HCT116 (cell line): ENCODE data around the gene RINT1. TPM values are rescaled to one million over a fixed set of nuclear protein-coding genes. Genes with fewer than 3 reads are reported as not detected.

Experiments
- ATAC-seq: fragments of 200-7000 bp; cut with Tn5 transposase; 2 replicates; pipeline ENCODE4 v1.9.1; 2020; ENCODE audit warnings: mild to moderate bottlenecking, moderate library complexity
- BruUV-seq: library from RNA; stranded (reverse); fragments of 400-500 nt; replicated peaks from 2 replicates; lab custom pipeline; 2021; lab: Mats Ljungman, UMichigan
- CTCF ChIA-PET: fragments of 300-600 bp; sonication (Branson Sonifier 250); formaldehyde crosslinking; loops from one replicate; lab custom pipeline; 2021; ENCODE audit warnings: antibody characterized with exemption; lab: Charles Lee
- POLR2A ChIA-PET: fragments of 300-600, 350-600 bp; sonication (Branson Sonifier 250); formaldehyde crosslinking; loops from one replicate; lab custom pipeline; 2021; ENCODE audit warnings: antibody characterized with exemption; lab: Charles Lee
- RAD21 ChIA-PET, 2 experiments: fragments of 300-600 bp; sonication (Branson Sonifier 250); formaldehyde crosslinking; loops; one replicate each; lab custom pipeline; 2023; ENCODE audit warnings: low total read pairs in 2 of 2; ENCODE audit not compliant: uncharacterized antibody in 2 of 2, unreplicated experiment in 2 of 2, low non-redundant PET in 1 of 2; lab: Charles Lee
- DNase-seq: peaks from one replicate; pipeline ENCODE4 v3.0.0-alpha.2; 2010; ENCODE audit warnings: low read depth, low spot score
- H2AFZ ChIP-seq: fragments of 200-600 bp; shearing (Covaris generic), sonication (generic); 2 replicates; pipeline ENCODE4 v1.6.1; 2017; ENCODE audit warnings: low read depth, mixed run types, mixed read lengths, antibody characterized with exemption, low read length; ENCODE audit not compliant: poor library complexity, severe bottlenecking
- H3K27ac ChIP-seq: 2 replicates; pipeline ENCODE4 v1.5.1; 2012; ENCODE audit warnings: low read depth, low read length
- H3K27me3 ChIP-seq: fragments of 200-600 bp; sonication (generic); 2 replicates; pipeline ENCODE4 v1.6.1; 2016; ENCODE audit warnings: mixed run types, low read length, mixed read lengths; ENCODE audit not compliant: insufficient read depth
- H3K36me3 ChIP-seq, 2 experiments: fragments of 200-500 bp in 1 of 2; fragments of 200-600 bp in 1 of 2; sonication (Bioruptor generic) in 1 of 2; sonication (generic) in 1 of 2; 2 replicates each; pipeline versions ENCODE4 v1.5.1 to v1.6.1; 2014 to 2016; ENCODE audit warnings: low read length in 2 of 2, inconsistent platforms in 1 of 2, mixed read lengths in 1 of 2, mixed run types in 1 of 2; ENCODE audit not compliant: insufficient read depth in 2 of 2, control insufficient read depth in 1 of 2
- H3K4me1 ChIP-seq, 2 experiments: fragments of 200-600 bp in 1 of 2; sonication (generic) in 1 of 2; 2 replicates each; pipeline versions ENCODE4 v1.5.1 to v1.6.1; 2012 to 2017; ENCODE audit warnings: low read length in 2 of 2, inconsistent platforms in 1 of 2, mild to moderate bottlenecking in 1 of 2, mixed read lengths in 1 of 2, mixed run types in 1 of 2, moderate library complexity in 1 of 2; ENCODE audit not compliant: insufficient read depth in 2 of 2, control insufficient read depth in 1 of 2
- H3K4me2 ChIP-seq: fragments of 200-600 bp; sonication (generic); 2 replicates; pipeline ENCODE4 v1.6.1; 2017; ENCODE audit warnings: mixed run types, low read length, mixed read lengths
- H3K4me3 ChIP-seq, 2 experiments: fragments of 200-600 bp in 1 of 2; sonication (generic) in 1 of 2; replicated peaks in 1 of 2; 2 replicates each; pipeline ENCODE4 v1.5.1; 2011 to 2016; ENCODE audit warnings: low read length in 2 of 2, control low read depth in 1 of 2, low read depth in 1 of 2, mild to moderate bottlenecking in 1 of 2, mixed read lengths in 1 of 2, mixed run types in 1 of 2
- H3K79me2 ChIP-seq: fragments of 200-600 bp; sonication (generic); 2 replicates; pipeline ENCODE4 v1.6.1; 2017; ENCODE audit warnings: mild to moderate bottlenecking, mixed run types, low read length, moderate library complexity, mixed read lengths; ENCODE audit not compliant: insufficient read depth
- H3K9ac ChIP-seq: fragments of 200-600 bp; sonication (generic); 2 replicates; pipeline ENCODE4 v1.6.1; 2016; ENCODE audit warnings: low read length, mixed read lengths
- H3K9me2 ChIP-seq: fragments of 200-600 bp; sonication (generic), shearing (Covaris generic); 2 replicates; pipeline ENCODE4 v1.6.1; 2017; ENCODE audit warnings: mixed run types, mild to moderate bottlenecking, moderate library complexity; ENCODE audit not compliant: insufficient read depth
- H3K9me3 ChIP-seq, 2 experiments: fragments of 200-500 bp in 1 of 2; fragments of 200-600 bp in 1 of 2; sonication (Bioruptor generic) in 1 of 2; sonication (generic) in 1 of 2; 2 replicates each; pipeline ENCODE4 v1.6.1; 2014 to 2017; ENCODE audit warnings: low read length in 2 of 2, mixed read lengths in 2 of 2, inconsistent platforms in 1 of 2, low read depth in 1 of 2, mild to moderate bottlenecking in 1 of 2, mixed run types in 1 of 2, moderate library complexity in 1 of 2; ENCODE audit not compliant: control insufficient read depth in 1 of 2, insufficient read depth in 1 of 2
- H4K20me1 ChIP-seq: fragments of 200-600 bp; sonication (generic), shearing (Covaris generic); 2 replicates; pipeline ENCODE4 v1.6.1; 2017; ENCODE audit warnings: mixed run types, mild to moderate bottlenecking, moderate library complexity; ENCODE audit not compliant: insufficient read depth
- POLR2A ChIP-seq: IDR thresholded peaks from 2 replicates; pipeline ENCODE4 v1.7.0; 2011; ENCODE audit warnings: borderline replicate concordance; ENCODE audit not compliant: insufficient read depth, insufficient read length; ENCODE audit errors: extremely low read depth
- intact Hi-C: fragments of 100-400 bp; cut with micrococcal nuclease; formaldehyde crosslinking; loops from 2 replicates; pipeline ENCODE4 v1.10.0; 2022
- total RNA-seq: library from RNA; stranded (reverse); gene quantifications from one replicate; pipeline ENCODE4 v1.2.1, GENCODE V29; 2021; ENCODE audit not compliant: unreplicated experiment
- TF ChIP-seq, protein P1 (sequence below): IDR thresholded peaks from 2 replicates; pipeline ENCODE4 v1.6.1; 2012

The RINT1 gene
- total RNA-seq, 1 experiment from 2014 or later, result 24.3 TPM

DNA sequence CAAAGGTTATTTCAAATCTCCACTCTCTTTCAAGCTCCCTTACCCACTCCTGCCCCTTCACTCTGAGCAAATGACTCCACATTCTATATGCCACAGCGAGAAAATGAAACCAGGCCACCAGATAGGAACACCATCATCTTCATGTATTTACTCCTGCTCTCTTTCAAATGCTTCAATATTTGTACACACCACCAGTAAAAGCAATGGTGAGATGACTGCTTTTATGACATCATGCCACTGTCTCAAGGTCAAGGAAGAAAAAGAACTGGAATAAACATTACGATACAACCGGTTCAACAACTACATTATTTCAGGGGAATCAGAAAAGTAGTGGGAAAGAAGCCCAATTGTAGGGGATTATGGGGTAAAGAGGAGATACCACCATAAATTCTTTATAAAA, 42.6 kb upstream of the RINT1 start:
- POLR2A ChIA-PET, result no interaction called here
- intact Hi-C loops, result loop anchor here (5.0 kb wide), 1 partner anchor 567 kb away; no protein-coding TSS in a partner anchor

DNA sequence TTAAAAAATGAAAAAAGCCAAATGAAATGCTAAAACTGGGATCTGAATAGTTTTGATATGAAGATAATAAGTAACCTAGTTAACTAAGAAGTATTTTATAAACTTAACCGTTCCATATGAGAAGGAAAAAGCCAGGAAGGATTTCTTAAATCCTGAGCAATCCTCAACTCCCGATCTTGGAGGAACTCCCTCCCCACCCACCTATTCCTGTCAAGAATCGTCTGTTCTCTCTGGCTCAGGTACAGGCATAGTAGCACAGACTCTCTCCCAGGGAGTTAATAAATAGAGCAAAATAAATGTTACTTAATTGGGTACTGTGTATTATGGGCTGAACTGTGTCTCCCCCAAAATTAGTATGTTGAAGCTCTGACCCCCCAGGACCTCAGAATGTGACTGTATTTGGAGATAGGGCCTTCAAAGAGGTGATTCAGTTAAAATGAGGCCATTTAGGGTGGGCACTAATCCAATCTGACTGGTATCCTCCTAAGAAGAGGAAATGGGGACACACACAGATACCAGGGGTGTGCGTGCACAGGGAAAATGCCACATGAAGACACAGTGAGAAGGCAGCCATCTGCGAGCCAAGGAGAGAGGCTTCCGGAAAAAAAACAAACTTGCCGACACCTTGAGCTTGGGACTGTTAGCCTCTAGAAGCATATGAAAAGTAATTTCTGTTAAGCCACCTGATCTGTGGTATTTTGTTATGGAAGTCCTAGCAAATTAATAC, 38.6 kb upstream of the RINT1 start:
- DNase-seq, result no peak
- no peaks in the 10 kb centered on the region for H3K27me3 ChIP-seq
- no peaks in the 10 kb centered on the region for H3K9me3 ChIP-seq
- H4K20me1 ChIP-seq, result no peaks in the 10 kb centered on the region
- BruUV-seq, result no TSS peak
- H3K9me2 ChIP-seq, result no peaks in the 10 kb centered on the region
- TF ChIP-seq POLR2A, result no peak
- no peak overlapping the region for H2AFZ ChIP-seq
- no peak overlapping the region for H3K27ac ChIP-seq
- no peak overlapping the region for H3K4me2 ChIP-seq
- no peak overlapping the region for H3K9ac ChIP-seq
- H3K79me2 ChIP-seq, result 0 out of 2 replicates have a peak, but pooled peaks cover 3% of the 10 kb centered on the region
- no peaks in the 10 kb centered on the region for H3K4me1 ChIP-seq
- RAD21 ChIA-PET, result no interaction called here
- H3K4me3 ChIP-seq, result no peak overlapping the region
- POLR2A ChIA-PET, result no interaction called here
- no peak for ATAC-seq
- peaks cover 5 to 8% of the 10 kb centered on the region in 2 experiments; a peak in 2 of 4 replicates for H3K36me3 ChIP-seq
- intact Hi-C loops, result no loop called here
- CTCF ChIA-PET, result no interaction called here

More for the DNA sequence above, 42.6 kb upstream of the RINT1 start:
- Histone ChIP-seq H3K79me2 (peaks cover 4% of the 10 kb centered on the region; the same call in 1 of the 2 replicates), H3K4me2 (no peak overlapping the region), H3K4me1 (no peaks in the 10 kb centered on the region), H2AFZ (no peak overlapping the region), H3K4me3 (no peak overlapping the region), H3K36me3 (peaks cover 9 to 14% of the 10 kb centered on the region in 2 experiments; a peak in 2 of 4 replicates), H4K20me1 (no peaks in the 10 kb centered on the region)
- CTCF ChIA-PET, result interaction anchor here (0.6 kb wide), 1 partner anchor 55 kb away, joined by 3 read pairs; no protein-coding TSS in a partner anchor
- ATAC-seq, result no peak
- BruUV-seq, result no TSS peak
- no peak for DNase-seq
- TF ChIP-seq, protein P1, sequence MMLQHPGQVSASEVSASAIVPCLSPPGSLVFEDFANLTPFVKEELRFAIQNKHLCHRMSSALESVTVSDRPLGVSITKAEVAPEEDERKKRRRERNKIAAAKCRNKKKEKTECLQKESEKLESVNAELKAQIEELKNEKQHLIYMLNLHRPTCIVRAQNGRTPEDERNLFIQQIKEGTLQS, result no peak
- TF ChIP-seq, all 23 proteins: peak for 0
- RAD21 ChIA-PET, result no interaction called here
- H3K27me3 ChIP-seq, result no peaks in the 10 kb centered on the region
- H3K9me2 ChIP-seq, result no peaks in the 10 kb centered on the region
- no peak overlapping the region for H3K9ac ChIP-seq
- H3K27ac ChIP-seq, result no peak overlapping the region
- no peaks in the 10 kb centered on the region for H3K9me3 ChIP-seq
